HepG2 (cell line): Measurements from ENCODE around the gene CST3. TPM values are rescaled to one million over a fixed set of nuclear protein-coding genes. Genes with fewer than 3 reads are reported as not detected.

Experiments
- NR2F2 ChIP-seq: IDR thresholded peaks from 2 replicates; pipeline ENCODE4 v1.6.1; 2012; ENCODE audit warnings: low read depth, inconsistent platforms, borderline replicate concordance
- POLR2A ChIP-seq, 2 experiments: IDR thresholded peaks; 2 replicates each; pipeline ENCODE4 v1.6.1; 2011; ENCODE audit warnings: low read depth in 2 of 2, low read length in 2 of 2, mild to moderate bottlenecking in 1 of 2, moderate library complexity in 1 of 2; ENCODE audit not compliant: insufficient read depth in 1 of 2
- ZNF33A ChIP-seq: sonication (generic); formaldehyde crosslinking; IDR thresholded peaks from 2 replicates; pipeline ENCODE4 v1.5.1; 2020; ENCODE audit warnings: missing genetic modification reagents, mild to moderate bottlenecking, moderate library complexity, borderline replicate concordance
- ZNF44 ChIP-seq: sonication (generic); formaldehyde crosslinking; IDR thresholded peaks from 2 replicates; pipeline ENCODE4 v1.5.1; 2020; ENCODE audit warnings: mild to moderate bottlenecking, missing genetic modification reagents
- ZNF629 ChIP-seq: sonication (generic); formaldehyde crosslinking; conservative IDR thresholded peaks from 2 replicates; pipeline ENCODE4 v1.5.0; 2020; ENCODE audit warnings: missing genetic modification reagents
- ZSCAN31 ChIP-seq: sonication (generic); formaldehyde crosslinking; IDR thresholded peaks from 2 replicates; pipeline ENCODE4 v1.5.0; 2020; ENCODE audit warnings: low read depth, mild to moderate bottlenecking, missing genetic modification reagents
- polyA plus RNA-seq, 8 experiments: library from polyadenylated mRNA; depleted of rRNA in 3 of 8; stranded (reverse) in 7 of 8; unstranded in 1 of 8; fragments of >200 nt; fragmentation: Illumina TruSeq in 4 of 8; extraction: Trizol in 4 of 8; gene quantifications; 2 replicates each; pipeline versions ENCODE4 v1.2.1 to v1.2.3, GENCODE V29; 2011 to 2016; ENCODE audit warnings: low read depth in 4 of 8, missing spikeins in 1 of 8, mixed read lengths in 1 of 8; ENCODE audit not compliant: insufficient read depth in 1 of 8
- total RNA-seq, 5 experiments: library from RNA; depleted of rRNA; stranded (reverse); fragments of >200 nt; fragmentation: Illumina TruSeq; extraction: Trizol; gene quantifications; 2 replicates each; pipeline ENCODE4 v1.2.3, GENCODE V29; 2016; ENCODE audit warnings: low read depth in 1 of 5
- TF ChIP-seq, protein P1 (sequence below): sonication (generic); formaldehyde crosslinking; IDR thresholded peaks from 2 replicates; pipeline ENCODE4 v1.5.1; 2020; ENCODE audit warnings: missing genetic modification reagents, mild to moderate bottlenecking, borderline replicate concordance
- TF ChIP-seq, protein P2 (sequence below): sonication (generic); formaldehyde crosslinking; IDR thresholded peaks from 2 replicates; pipeline ENCODE4 v1.5.0; 2020; ENCODE audit warnings: mild to moderate bottlenecking, missing genetic modification reagents, borderline replicate concordance
- TF ChIP-seq, protein P3 (sequence below): sonication (generic); formaldehyde crosslinking; IDR thresholded peaks from 2 replicates; pipeline ENCODE4 v1.5.0; 2020; ENCODE audit warnings: mild to moderate bottlenecking, missing genetic modification reagents
- TF ChIP-seq, protein P4 (sequence below): sonication (generic); formaldehyde crosslinking; IDR thresholded peaks from 2 replicates; pipeline ENCODE4 v1.5.1; 2020; ENCODE audit warnings: mild to moderate bottlenecking, moderate library complexity, missing genetic modification reagents
- TF ChIP-seq, protein P5 (sequence below): IDR thresholded peaks from 2 replicates; pipeline ENCODE4 v1.6.1; 2018; ENCODE audit warnings: missing genetic modification reagents, mild to moderate bottlenecking, missing compliant biosample characterization
- TF ChIP-seq, protein P6 (sequence below): sonication (generic); formaldehyde crosslinking; IDR thresholded peaks from 2 replicates; pipeline ENCODE4 v1.4.0; 2020; ENCODE audit warnings: mild to moderate bottlenecking, missing genetic modification reagents, borderline replicate concordance

Gene CST3
- total and polyA plus RNA-seq, 2 of the 13 experiments (the other 11 are each of a cell fraction or from before 2014, with no cell fraction given): 690 to 1,005 TPM

DNA sequence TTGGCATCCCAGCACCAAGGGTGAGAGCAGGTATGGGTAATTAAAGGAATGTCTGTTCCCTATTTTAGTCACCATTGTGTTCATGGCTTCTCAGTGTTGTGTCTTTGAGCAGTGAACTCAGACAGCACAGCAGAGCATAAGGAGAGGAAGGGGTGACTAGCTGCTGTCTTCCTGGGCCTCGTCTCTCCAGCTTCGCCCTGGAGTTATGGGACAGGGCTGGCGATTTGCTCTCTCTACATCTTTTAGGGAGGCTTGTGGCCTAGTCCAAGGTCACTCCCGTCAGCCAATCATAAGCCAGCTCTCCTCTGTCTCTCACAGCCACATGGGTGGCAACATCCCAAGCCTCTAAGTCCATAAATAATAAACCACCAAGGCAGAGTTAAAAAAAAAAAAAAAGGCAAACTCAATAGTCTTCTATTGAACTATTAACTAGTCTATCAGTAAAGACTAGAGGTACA, 7.3 kb downstream of the CST3 start (continued):
- TF ChIP-seq ZNF33A (CRISPR knock-in tag) (no peak), ZNF44 (no peak), ZSCAN31 (CRISPR knock-in tag) (peak; percentile 29; the same call in 1 of the 2 replicates), ZNF629 (0 out of 2 replicates have a peak, but pooled peaks have one; percentile 3), POLR2A (IDR thresholded peaks at IDR 0.05; ENCODE audit: insufficient read depth in 1 of 2, low read depth in 2 of 2, low read length in 2 of 2) (peak in 1 of 2 experiments; percentile 13), NR2F2 (no peak)
- TF ChIP-seq, protein P1, sequence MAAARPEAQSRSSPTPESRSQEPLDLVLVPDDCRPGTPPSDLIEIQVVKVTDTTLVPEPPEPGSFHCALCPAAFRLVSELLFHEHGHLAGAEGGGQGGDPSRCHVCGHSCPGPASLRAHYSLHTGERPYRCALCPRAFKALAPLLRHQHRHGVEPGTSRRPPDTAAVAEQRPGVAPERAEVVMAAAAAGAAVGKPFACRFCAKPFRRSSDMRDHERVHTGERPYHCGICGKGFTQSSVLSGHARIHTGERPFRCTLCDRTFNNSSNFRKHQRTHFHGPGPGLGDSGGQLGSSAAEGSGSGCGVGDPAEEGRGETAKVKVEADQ (CRISPR knock-in tag): no peak
- TF ChIP-seq, protein P2, sequence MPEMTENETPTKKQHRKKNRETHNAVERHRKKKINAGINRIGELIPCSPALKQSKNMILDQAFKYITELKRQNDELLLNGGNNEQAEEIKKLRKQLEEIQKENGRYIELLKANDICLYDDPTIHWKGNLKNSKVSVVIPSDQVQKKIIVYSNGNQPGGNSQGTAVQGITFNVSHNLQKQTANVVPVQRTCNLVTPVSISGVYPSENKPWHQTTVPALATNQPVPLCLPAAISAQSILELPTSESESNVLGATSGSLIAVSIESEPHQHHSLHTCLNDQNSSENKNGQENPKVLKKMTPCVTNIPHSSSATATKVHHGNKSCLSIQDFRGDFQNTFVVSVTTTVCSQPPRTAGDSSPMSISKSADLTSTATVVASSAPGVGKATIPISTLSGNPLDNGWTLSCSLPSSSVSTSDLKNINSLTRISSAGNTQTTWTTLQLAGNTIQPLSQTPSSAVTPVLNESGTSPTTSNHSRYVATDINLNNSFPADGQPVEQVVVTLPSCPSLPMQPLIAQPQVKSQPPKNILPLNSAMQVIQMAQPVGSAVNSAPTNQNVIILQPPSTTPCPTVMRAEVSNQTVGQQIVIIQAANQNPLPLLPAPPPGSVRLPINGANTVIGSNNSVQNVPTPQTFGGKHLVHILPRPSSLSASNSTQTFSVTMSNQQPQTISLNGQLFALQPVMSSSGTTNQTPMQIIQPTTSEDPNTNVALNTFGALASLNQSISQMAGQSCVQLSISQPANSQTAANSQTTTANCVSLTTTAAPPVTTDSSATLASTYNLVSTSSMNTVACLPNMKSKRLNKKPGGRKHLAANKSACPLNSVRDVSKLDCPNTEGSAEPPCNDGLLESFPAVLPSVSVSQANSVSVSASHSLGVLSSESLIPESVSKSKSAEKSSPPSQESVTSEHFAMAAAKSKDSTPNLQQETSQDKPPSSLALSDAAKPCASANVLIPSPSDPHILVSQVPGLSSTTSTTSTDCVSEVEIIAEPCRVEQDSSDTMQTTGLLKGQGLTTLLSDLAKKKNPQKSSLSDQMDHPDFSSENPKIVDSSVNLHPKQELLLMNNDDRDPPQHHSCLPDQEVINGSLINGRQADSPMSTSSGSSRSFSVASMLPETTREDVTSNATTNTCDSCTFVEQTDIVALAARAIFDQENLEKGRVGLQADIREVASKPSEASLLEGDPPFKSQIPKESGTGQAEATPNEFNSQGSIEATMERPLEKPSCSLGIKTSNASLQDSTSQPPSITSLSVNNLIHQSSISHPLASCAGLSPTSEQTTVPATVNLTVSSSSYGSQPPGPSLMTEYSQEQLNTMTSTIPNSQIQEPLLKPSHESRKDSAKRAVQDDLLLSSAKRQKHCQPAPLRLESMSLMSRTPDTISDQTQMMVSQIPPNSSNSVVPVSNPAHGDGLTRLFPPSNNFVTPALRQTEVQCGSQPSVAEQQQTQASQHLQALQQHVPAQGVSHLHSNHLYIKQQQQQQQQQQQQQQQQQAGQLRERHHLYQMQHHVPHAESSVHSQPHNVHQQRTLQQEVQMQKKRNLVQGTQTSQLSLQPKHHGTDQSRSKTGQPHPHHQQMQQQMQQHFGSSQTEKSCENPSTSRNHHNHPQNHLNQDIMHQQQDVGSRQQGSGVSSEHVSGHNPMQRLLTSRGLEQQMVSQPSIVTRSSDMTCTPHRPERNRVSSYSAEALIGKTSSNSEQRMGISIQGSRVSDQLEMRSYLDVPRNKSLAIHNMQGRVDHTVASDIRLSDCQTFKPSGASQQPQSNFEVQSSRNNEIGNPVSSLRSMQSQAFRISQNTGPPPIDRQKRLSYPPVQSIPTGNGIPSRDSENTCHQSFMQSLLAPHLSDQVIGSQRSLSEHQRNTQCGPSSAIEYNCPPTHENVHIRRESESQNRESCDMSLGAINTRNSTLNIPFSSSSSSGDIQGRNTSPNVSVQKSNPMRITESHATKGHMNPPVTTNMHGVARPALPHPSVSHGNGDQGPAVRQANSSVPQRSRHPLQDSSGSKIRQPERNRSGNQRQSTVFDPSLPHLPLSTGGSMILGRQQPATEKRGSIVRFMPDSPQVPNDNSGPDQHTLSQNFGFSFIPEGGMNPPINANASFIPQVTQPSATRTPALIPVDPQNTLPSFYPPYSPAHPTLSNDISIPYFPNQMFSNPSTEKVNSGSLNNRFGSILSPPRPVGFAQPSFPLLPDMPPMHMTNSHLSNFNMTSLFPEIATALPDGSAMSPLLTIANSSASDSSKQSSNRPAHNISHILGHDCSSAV (CRISPR knock-in tag): no peak
- TF ChIP-seq, protein P3, sequence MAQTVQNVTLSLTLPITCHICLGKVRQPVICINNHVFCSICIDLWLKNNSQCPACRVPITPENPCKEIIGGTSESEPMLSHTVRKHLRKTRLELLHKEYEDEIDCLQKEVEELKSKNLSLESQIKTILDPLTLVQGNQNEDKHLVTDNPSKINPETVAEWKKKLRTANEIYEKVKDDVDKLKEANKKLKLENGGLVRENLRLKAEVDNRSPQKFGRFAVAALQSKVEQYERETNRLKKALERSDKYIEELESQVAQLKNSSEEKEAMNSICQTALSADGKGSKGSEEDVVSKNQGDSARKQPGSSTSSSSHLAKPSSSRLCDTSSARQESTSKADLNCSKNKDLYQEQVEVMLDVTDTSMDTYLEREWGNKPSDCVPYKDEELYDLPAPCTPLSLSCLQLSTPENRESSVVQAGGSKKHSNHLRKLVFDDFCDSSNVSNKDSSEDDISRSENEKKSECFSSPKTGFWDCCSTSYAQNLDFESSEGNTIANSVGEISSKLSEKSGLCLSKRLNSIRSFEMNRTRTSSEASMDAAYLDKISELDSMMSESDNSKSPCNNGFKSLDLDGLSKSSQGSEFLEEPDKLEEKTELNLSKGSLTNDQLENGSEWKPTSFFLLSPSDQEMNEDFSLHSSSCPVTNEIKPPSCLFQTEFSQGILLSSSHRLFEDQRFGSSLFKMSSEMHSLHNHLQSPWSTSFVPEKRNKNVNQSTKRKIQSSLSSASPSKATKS (CRISPR knock-in tag): no peak
- TF ChIP-seq, protein P4, sequence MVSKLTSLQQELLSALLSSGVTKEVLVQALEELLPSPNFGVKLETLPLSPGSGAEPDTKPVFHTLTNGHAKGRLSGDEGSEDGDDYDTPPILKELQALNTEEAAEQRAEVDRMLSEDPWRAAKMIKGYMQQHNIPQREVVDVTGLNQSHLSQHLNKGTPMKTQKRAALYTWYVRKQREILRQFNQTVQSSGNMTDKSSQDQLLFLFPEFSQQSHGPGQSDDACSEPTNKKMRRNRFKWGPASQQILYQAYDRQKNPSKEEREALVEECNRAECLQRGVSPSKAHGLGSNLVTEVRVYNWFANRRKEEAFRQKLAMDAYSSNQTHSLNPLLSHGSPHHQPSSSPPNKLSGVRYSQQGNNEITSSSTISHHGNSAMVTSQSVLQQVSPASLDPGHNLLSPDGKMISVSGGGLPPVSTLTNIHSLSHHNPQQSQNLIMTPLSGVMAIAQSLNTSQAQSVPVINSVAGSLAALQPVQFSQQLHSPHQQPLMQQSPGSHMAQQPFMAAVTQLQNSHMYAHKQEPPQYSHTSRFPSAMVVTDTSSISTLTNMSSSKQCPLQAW (CRISPR knock-in tag): 0 out of 2 replicates have a peak, but pooled peaks have one; percentile 34
- TF ChIP-seq, protein P5, sequence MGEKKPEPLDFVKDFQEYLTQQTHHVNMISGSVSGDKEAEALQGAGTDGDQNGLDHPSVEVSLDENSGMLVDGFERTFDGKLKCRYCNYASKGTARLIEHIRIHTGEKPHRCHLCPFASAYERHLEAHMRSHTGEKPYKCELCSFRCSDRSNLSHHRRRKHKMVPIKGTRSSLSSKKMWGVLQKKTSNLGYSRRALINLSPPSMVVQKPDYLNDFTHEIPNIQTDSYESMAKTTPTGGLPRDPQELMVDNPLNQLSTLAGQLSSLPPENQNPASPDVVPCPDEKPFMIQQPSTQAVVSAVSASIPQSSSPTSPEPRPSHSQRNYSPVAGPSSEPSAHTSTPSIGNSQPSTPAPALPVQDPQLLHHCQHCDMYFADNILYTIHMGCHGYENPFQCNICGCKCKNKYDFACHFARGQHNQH (CRISPR knock-in tag): no peak
- TF ChIP-seq, protein P6, sequence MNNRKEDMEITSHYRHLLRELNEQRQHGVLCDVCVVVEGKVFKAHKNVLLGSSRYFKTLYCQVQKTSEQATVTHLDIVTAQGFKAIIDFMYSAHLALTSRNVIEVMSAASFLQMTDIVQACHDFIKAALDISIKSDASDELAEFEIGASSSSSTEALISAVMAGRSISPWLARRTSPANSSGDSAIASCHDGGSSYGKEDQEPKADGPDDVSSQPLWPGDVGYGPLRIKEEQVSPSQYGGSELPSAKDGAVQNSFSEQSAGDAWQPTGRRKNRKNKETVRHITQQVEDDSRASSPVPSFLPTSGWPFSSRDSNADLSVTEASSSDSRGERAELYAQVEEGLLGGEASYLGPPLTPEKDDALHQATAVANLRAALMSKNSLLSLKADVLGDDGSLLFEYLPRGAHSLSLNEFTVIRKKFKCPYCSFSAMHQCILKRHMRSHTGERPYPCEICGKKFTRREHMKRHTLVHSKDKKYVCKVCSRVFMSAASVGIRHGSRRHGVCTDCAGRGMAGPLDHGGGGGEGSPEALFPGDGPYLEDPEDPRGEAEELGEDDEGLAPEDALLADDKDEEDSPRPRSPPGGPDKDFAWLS: no peak
